Measurements from ENCODE around the gene LAT.
A peak's percentile ranks its signal among the peaks of the same experiment; 100 is the strongest.

The LAT gene

GRCh38 chr16:29009050-29009837 is 24.4 kb downstream of the LAT start:
- DNase-seq, result peak in 1 of 5 donors; percentile 53

- no peak for DNase-seq
Observed at GRCh38 chr16:29009838-29010166, 24.9 kb downstream of the LAT start.

- DNase-seq, result no peak
Observed at GRCh38 chr16:29011112-29011511, 26.3 kb downstream of the LAT start.

GRCh38 chr16:29011851-29012250 is 27.0 kb downstream of the LAT start:
- no peak for DNase-seq

GRCh38 chr16:29012913-29013553 is 28.2 kb downstream of the LAT start:
- peak in 1 of 5 donors; percentile 68 for DNase-seq

- DNase-seq, result no peak
Observed at GRCh38 chr16:29014561-29015069, 29.8 kb downstream of the LAT start.

GRCh38 chr16:29022196-29022595 is 37.3 kb downstream of the LAT start:
- DNase-seq, result no peak

- no peak for DNase-seq
Observed at GRCh38 chr16:29023279-29024277, 38.7 kb downstream of the LAT start.

- DNase-seq, result no peak
Observed at GRCh38 chr16:29024278-29024677, 39.4 kb downstream of the LAT start.

- DNase-seq, result no peak
Observed at GRCh38 chr16:29025218-29025617, 40.4 kb downstream of the LAT start.

- DNase-seq, result no peak
Observed at GRCh38 chr16:29025735-29026134, 40.9 kb downstream of the LAT start.

- DNase-seq, result no peak
Observed at GRCh38 chr16:29028457-29029167, 43.8 kb downstream of the LAT start.

- DNase-seq, result peak in 2 of 5 donors; percentile 13 to 84
Observed at GRCh38 chr16:29029168-29029994, 44.5 kb downstream of the LAT start.

GRCh38 chr16:29030086-29030840 is 45.4 kb downstream of the LAT start:
- DNase-seq, result no peak
